ENCODE data around the gene ACBD7. TPM values are rescaled to one million over a fixed set of nuclear protein-coding genes. Genes with fewer than 3 reads are reported as not detected.

Gene ACBD7
- total RNA-seq, 4 donors from 2014 or later: not detected

DNA sequence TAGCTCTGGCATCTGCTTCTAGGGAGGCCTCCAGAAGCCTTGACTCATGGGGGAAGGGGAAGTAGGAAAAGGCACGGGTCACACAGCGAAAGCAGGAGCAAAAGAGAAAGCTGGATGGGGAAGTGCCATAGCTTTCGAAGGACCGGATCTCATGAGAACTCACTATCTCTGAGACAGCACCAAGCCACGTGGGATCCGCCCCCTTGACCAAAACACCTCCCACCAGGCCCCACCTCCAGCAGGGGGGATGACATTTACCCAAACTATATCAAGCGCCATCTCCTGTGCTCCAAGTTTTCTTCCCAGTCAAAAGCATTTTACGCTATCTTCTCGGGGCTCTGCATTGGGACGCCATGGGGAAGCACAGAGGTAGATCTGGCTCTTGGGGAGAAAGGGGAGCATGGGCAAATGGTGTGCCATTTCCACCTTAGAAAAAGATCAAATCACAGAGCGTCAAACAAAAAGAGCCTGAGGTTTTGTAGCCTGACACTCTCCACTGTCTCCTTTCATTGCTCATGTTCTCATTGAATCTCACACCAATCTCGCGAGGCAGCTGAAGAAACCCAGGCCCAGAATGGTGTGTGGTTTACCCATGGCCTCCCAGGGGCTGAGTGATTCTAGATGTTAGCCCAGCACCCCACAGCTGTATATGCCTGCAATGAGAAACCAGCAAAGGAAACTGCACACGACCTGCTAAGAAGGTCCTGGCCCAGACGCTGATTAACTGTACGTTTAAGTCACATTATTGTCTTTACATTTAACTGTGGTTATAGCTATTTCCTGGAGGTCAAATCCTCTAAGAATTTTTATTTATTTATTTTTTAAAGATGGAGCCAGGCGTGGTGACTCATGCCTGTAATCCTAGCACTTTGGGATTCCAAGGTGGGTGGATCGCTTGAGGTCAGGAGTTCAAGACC lies 52.9 kb downstream of the ACBD7 start:
- H3K4me1 ChIP-seq: no peaks in the 10 kb centered on the region
- TF ChIP-seq, protein P1, sequence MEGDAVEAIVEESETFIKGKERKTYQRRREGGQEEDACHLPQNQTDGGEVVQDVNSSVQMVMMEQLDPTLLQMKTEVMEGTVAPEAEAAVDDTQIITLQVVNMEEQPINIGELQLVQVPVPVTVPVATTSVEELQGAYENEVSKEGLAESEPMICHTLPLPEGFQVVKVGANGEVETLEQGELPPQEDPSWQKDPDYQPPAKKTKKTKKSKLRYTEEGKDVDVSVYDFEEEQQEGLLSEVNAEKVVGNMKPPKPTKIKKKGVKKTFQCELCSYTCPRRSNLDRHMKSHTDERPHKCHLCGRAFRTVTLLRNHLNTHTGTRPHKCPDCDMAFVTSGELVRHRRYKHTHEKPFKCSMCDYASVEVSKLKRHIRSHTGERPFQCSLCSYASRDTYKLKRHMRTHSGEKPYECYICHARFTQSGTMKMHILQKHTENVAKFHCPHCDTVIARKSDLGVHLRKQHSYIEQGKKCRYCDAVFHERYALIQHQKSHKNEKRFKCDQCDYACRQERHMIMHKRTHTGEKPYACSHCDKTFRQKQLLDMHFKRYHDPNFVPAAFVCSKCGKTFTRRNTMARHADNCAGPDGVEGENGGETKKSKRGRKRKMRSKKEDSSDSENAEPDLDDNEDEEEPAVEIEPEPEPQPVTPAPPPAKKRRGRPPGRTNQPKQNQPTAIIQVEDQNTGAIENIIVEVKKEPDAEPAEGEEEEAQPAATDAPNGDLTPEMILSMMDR (IDR thresholded peaks at IDR 0.05 in 4 of 5, conservative IDR thresholded peaks at IDR 0.05 in 1 of 5): no peak
- no peak for TF ChIP-seq POLR2A (IDR thresholded peaks at IDR 0.05)
- H3K9me3 ChIP-seq: no peaks in the 10 kb centered on the region
- H3K27ac ChIP-seq: no peak overlapping the region
- intact Hi-C loops (cut with DNase I; ENCODE audit: low total_unique reads): no loop called here
- ATAC-seq (no peak), DNase-seq (peak; percentile 3 to 21)
- no peaks in the 10 kb centered on the region for H3K27me3 ChIP-seq
- no peaks in the 10 kb centered on the region for H3K36me3 ChIP-seq
- in situ Hi-C loops (cut with MboI; ENCODE audit: low sequenced_read_pairs in 4 of 4): no loop called here
- no peak overlapping the region for H3K4me3 ChIP-seq

DNA sequence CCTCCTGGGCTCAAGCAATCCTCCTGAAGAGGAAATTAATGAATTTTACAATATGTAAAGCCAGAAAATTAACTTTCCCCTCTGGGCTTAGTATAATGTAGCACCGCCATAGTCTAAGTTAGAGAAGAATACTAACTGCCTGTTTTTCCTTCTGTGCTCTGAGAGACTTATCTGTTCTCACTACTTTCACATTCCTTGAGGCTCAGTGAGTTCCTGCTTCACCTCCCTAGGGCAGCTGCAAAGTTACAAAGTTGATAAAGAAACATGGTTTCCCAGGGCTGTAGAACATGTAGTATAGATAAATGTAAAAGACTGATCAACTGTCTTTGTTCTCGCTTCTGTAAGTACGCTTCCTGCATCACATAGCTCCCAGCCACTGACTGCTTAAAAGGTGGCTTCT lies 60.8 kb downstream of the ACBD7 start:
- in situ Hi-C loops (cut with MboI; ENCODE audit: low sequenced_read_pairs in 4 of 4): no loop called here
- TF ChIP-seq, protein P1 (IDR thresholded peaks at IDR 0.05 in 4 of 5, conservative IDR thresholded peaks at IDR 0.05 in 1 of 5): no peak
- no peak for TF ChIP-seq POLR2A (IDR thresholded peaks at IDR 0.05)

More for the DNA sequence above, 60.8 kb downstream of the ACBD7 start:
- Histone ChIP-seq H3K4me3 (no peak overlapping the region), H3K36me3 (no peaks in the 10 kb centered on the region), H3K4me1 (no peaks in the 10 kb centered on the region), H3K9me3 (no peaks in the 10 kb centered on the region), H3K27ac (no peak overlapping the region), H3K27me3 (no peaks in the 10 kb centered on the region)
- DNase-seq: no peak
- no peak for ATAC-seq
- intact Hi-C loops (cut with DNase I; ENCODE audit: low total_unique reads): no loop called here

Other genes with a start within 250 kb of the ACBD7 start
- gene SUV39H2, start 209.9 kb downstream of the ACBD7 start, total RNA-seq: 1 to 10 TPM in 3 of 4 donors, under 1 TPM in 1; 0.71 to 7.4 (median 5.0) TPM
- 1 to 10 TPM; 3.0 to 3.6 (median 3.3) TPM for gene DCLRE1C, start 134.7 kb downstream of the ACBD7 start, total RNA-seq
- gene MEIG1, start 129.4 kb downstream of the ACBD7 start, total RNA-seq: not detected
- gene OLAH, start 44.8 kb downstream of the ACBD7 start, total RNA-seq: under 1 TPM in 2 of 4 donors, not detected in 2; 0.29 to 0.69 TPM
- gene RPP38, start 8.6 kb upstream of the ACBD7 start, total RNA-seq: 10 to 100 TPM in 3 of 4 donors, 1 to 10 TPM in 1; 8.9 to 17.2 (median 12.8) TPM
- gene NMT2, start 79.9 kb upstream of the ACBD7 start, total RNA-seq: 10 to 100 TPM in 1 of 4 donors, 1 to 10 TPM in 3; 6.0 to 10.3 (median 8.2) TPM

Data from gastrocnemius medialis (tissue), 4 donors.